GM12873 (cell line): ENCODE data around the gene ATP5F1E.

Source experiments
- TF ChIP-seq, protein P1 (sequence below): IDR thresholded peaks from 2 replicates; pipeline ENCODE4 v1.5.1; 2012; ENCODE audit warnings: low read depth, mild to moderate bottlenecking, moderate library complexity, low read length, control low read depth; ENCODE audit not compliant: insufficient read depth; ENCODE audit errors: missing control alignments

The ATP5F1E gene

DNA sequence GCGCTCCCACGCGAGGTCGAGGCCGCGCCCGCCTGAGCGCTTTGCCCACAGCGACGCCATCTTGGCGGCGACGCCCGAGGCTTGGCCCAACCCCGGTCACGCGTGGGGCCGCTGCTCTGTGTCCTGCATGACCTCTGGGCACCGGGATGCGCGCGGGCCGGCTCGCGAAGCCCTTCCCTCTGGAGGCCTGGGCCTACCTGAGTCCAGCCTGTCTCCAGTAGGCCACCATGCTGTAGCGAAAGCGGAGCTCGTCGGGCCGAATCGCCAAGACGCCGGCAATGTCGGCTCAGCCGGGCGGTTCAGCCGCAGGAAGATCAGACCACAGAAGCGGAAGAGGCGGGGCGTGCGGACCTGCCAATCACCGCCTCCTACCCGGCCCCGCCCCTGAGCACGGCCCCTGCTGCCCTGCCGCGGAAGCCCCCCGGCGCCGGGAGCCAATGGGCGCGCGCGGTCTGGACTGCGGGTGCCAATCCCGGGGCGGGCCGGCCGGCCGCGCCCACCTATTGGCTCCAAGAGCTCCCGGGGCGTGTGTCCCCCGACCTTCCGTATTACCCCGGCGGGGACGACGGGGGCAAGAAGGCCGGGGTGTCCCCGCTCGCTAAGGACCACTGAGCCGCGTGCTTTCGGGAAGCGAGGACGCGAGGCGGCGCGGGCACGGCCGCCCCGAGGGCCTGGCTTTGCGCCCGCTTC, at the start of gene ATP5F1E:
ATP5F1E (minus strand) TSS at position 313 of the 690 bp plus-strand sequence; CDS start at position 229, 84 bp downstream.
- TF ChIP-seq, protein P1, sequence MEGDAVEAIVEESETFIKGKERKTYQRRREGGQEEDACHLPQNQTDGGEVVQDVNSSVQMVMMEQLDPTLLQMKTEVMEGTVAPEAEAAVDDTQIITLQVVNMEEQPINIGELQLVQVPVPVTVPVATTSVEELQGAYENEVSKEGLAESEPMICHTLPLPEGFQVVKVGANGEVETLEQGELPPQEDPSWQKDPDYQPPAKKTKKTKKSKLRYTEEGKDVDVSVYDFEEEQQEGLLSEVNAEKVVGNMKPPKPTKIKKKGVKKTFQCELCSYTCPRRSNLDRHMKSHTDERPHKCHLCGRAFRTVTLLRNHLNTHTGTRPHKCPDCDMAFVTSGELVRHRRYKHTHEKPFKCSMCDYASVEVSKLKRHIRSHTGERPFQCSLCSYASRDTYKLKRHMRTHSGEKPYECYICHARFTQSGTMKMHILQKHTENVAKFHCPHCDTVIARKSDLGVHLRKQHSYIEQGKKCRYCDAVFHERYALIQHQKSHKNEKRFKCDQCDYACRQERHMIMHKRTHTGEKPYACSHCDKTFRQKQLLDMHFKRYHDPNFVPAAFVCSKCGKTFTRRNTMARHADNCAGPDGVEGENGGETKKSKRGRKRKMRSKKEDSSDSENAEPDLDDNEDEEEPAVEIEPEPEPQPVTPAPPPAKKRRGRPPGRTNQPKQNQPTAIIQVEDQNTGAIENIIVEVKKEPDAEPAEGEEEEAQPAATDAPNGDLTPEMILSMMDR: no peak

DNA sequence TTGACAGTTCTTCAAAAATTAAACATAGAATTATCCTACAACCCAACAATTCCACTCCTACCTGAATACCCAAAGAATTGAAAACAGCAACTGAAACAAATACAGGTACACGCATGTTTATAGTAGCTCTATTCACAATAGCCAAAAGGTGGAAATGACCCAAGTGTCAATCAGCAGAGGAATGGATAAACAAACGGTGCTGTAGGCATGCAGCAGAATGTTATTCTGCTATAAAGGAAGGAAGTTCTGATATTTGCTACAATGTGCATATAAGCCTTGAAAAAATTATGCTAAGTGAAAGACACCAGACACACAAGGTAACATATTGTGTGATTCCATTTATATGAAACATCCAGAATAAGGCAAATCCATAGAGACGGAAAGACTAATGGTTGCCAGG, 48.9 kb upstream of the ATP5F1E start:
- TF ChIP-seq, protein P1: no peak

GRCh38 chr20:59078231-59078630, 46.1 kb upstream of the ATP5F1E start:
- TF ChIP-seq, protein P1: no peak

DNA sequence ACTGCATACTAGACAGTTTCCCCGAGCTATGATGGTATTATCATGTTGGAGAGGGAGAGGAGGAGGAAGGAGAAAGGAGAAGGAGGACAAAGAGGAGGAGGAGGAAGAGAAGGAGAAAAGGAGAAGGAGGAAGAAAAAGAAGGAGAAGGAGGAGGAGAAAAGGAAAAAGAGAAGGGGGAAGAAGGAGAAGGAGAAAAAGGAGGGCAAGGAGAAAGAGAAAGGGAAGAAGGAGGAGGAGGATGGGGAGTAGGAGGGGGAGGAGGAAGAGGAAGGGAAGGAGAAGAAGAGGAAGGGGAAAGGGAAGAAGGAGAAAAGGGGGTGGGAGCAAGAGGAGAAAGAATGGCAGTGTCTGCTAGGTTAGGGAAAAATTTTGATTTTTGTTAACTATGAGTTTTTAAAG, 45.6 kb upstream of the ATP5F1E start:
- TF ChIP-seq, protein P1: no peak

DNA sequence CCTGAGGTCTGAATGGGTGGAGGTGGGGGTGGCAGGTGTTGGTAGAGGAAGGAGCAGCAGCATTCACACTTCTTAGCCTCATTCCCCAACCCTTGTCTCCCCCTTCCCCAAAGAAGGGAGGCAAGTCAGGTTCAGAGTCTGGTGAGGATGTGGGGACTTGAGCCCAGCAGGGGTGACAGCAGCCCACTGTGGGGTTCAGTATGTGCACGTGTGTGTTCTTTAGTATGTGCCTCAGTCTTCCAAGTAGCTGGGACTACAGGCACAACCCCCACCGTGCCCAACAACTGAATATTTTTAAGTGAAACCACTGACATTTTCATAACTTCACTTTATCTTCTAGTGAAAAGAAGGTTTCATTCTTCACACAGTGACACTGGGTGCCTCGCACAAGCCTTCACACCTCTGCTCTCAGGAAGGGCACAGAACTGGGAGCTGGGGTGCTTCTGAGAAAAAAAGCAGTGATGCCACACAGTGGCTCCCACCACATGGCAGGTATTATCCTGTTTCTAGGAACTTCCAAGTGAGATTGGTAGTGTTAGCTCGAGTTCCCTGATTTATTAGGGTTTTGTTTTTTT, 43.9 kb upstream of the ATP5F1E start:
- TF ChIP-seq, protein P1: no peak

DNA sequence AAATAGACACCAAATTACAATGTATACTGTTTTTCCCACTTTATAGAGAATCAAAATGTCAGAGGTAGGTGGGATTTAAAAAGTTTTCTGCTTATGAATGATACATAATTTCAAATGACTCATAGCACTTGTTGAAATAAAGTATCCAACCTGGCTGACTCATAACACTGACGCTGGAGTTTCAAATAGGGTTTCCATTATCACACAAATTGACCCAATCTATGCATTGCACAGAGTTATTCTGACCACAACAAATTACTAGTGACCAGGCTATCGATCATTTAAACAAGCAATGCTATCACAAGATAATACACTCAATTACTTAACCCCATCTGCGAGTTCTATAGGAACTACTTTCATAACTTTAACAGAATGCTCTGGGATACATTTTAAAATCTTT, 42.3 kb upstream of the ATP5F1E start:
- TF ChIP-seq, protein P1: no peak

DNA sequence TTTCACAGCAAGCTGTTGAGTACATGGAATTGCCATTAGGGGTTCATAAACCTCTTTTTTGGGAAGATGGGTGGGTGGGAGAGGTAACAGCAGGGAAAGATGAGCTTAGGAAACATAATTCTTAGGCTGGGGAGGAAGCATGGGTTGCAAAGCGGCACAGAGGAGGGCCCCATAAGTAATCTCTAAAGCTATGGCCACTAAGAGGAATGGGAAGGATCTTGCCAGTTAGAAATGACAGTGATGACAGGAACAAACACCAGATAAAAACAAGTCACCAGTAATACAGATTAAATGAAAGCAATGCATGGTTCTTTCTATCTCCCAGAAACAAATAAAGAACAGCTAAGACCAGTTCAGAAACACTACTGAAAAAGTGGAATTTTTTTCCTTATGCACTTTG, 41.4 kb upstream of the ATP5F1E start:
- TF ChIP-seq, protein P1: no peak
